Caco-2 (cell line): ENCODE data around the gene LST1. TPM values are rescaled to one million over a fixed set of nuclear protein-coding genes. Genes with fewer than 3 reads are reported as not detected.

Experiments used
- BruUV-seq: library from RNA; stranded (reverse); fragments of 400-500 nt; replicated peaks from 2 replicates; lab custom pipeline; 2021; lab: Mats Ljungman, UMichigan
- CTCF ChIA-PET: fragments of 300-600 bp; sonication (Branson Sonifier 250); formaldehyde crosslinking; loops from one replicate; lab custom pipeline; 2022; ENCODE audit warnings: antibody characterized with exemption; lab: Charles Lee
- POLR2A ChIA-PET: fragments of 300-600 bp; sonication (Branson Sonifier 250); formaldehyde crosslinking; loops from one replicate; lab custom pipeline; 2022; ENCODE audit warnings: antibody characterized with exemption; lab: Charles Lee
- DNase-seq, 2 experiments: peaks; one replicate each; pipeline versions ENCODE4 v3.0.0 to v3.0.0-alpha.2; 2020 to 2022
- H3K27me3 ChIP-seq: replicated peaks from 2 replicates; pipeline ENCODE4 v1.6.0; 2011; ENCODE audit warnings: low read length; ENCODE audit not compliant: control insufficient read depth, insufficient read depth
- H3K36me3 ChIP-seq: 2 replicates; pipeline ENCODE4 v1.5.1; 2011; ENCODE audit warnings: low read length; ENCODE audit not compliant: control insufficient read depth, insufficient read depth
- H3K4me1 ChIP-seq: fragments of 250-450 bp; sonication (Bioruptor Pico); 2 replicates; pipeline ENCODE4 v1.5.1; 2020; ENCODE audit warnings: mild to moderate bottlenecking
- H3K4me3 ChIP-seq: 2 replicates; pipeline ENCODE4 v1.5.1; 2011; ENCODE audit warnings: low read depth, mild to moderate bottlenecking, control low read depth, low read length
- H3K9me3 ChIP-seq: fragments of 250-450 bp; sonication (Bioruptor Pico); 2 replicates; pipeline ENCODE4 v1.5.1; 2020; ENCODE audit warnings: mild to moderate bottlenecking, moderate library complexity
- H3K27ac Mint-ChIP-seq: one replicate; pipeline ENCODE4 v1.8.0; 2022; ENCODE audit warnings: mixed read lengths; ENCODE audit not compliant: unreplicated experiment
- H3K27me3 Mint-ChIP-seq: one replicate; pipeline ENCODE4 v1.8.0; 2022; ENCODE audit warnings: mixed read lengths; ENCODE audit not compliant: insufficient read depth, unreplicated experiment
- H3K36me3 Mint-ChIP-seq: one replicate; pipeline ENCODE4 v1.8.0; 2022; ENCODE audit warnings: mild to moderate bottlenecking, mixed read lengths; ENCODE audit not compliant: insufficient read depth, unreplicated experiment
- H3K4me1 Mint-ChIP-seq: one replicate; pipeline ENCODE4 v1.8.0; 2022; ENCODE audit warnings: low read depth, mixed read lengths; ENCODE audit not compliant: unreplicated experiment
- H3K4me3 Mint-ChIP-seq: one replicate; pipeline ENCODE4 v1.8.0; 2022; ENCODE audit warnings: mild to moderate bottlenecking, moderate library complexity, mixed read lengths; ENCODE audit not compliant: unreplicated experiment
- H3K9me3 Mint-ChIP-seq: one replicate; pipeline ENCODE4 v1.8.0; 2022; ENCODE audit warnings: mixed read lengths; ENCODE audit not compliant: unreplicated experiment
- intact Hi-C: fragments of 100-400 bp; cut with micrococcal nuclease; formaldehyde crosslinking; loops from one replicate; pipeline ENCODE4 v1.10.0; 2022; ENCODE audit not compliant: unreplicated experiment
- total RNA-seq: library from RNA; stranded (reverse); gene quantifications from 2 replicates; pipeline ENCODE4 v1.2.3, GENCODE V29; 2022
- TF ChIP-seq, protein P1 (sequence below), 2 experiments: fragments of 200-600 bp in 1 of 2; IDR thresholded peaks; 1 replicate in 1 of 2; 2 replicates in 1 of 2; pipeline versions ENCODE4 v1.5.1 to v1.8.0; 2011 to 2022; ENCODE audit warnings: antibody characterized with exemption in 1 of 2, control low read depth in 1 of 2, inconsistent platforms in 1 of 2, low read depth in 1 of 2, low read length in 1 of 2, mild to moderate bottlenecking in 1 of 2, moderate library complexity in 1 of 2; ENCODE audit not compliant: insufficient read depth in 1 of 2, severe bottlenecking in 1 of 2, unreplicated experiment in 1 of 2

Gene LST1
- total RNA-seq, 1 experiment from 2014 or later: not detected

DNA sequence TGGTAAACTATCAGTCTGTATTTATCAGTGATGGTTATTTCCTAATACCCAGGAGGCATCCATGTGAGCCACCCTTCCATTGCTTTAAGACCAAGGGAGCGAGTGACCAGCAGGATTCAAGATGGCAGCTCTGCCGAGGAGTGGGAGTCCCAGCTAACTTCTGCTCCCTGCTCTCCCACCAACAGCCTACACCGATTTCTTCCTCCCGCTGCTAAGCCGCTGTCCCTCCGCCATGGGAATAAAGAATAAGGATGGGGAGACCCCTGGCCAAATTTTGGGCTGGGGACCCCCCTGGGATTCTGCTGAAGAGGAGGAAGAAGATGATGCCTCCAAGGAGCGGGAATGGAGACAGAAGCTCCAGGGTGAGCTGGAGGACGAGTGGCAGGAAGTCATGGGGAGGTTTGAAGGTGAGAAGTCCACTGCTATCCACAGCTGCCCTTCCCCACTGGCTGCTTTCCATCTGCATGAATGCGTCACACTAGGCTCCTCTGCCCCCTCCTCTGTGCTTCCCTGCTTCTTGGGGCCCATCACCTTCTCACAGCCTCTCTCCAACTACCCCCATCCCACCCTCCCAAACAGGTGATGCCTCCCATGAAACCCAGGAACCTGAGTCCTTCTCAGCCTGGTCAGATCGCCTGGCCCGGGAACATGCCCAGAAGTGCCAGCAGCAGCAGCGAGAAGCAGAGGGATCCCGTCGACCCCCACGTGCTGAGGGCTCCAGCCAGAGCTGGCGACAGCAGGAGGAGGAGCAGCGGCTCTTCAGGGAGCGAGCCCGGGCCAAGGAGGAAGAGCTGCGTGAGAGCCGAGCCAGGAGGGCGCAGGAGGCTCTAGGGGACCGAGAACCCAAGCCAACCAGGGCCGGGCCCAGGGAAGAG, 28.4 kb upstream of the LST1 start:
- no peaks in the 10 kb centered on the region for H3K27me3 Mint-ChIP-seq
- Histone ChIP-seq H3K36me3 (no peaks in the 10 kb centered on the region; the same call in 1 of the 2 replicates), H3K27me3 (no peaks in the 10 kb centered on the region), H3K4me1 (peaks cover 4% of the 10 kb centered on the region; the same call in 1 of the 2 replicates), H3K4me3 (no peak overlapping the region), H3K9me3 (no peaks in the 10 kb centered on the region)
- DNase-seq: no peak
- H3K27ac Mint-ChIP-seq: no peak overlapping the region
- no peaks in the 10 kb centered on the region for H3K9me3 Mint-ChIP-seq
- H3K4me3 Mint-ChIP-seq: no peak overlapping the region
- POLR2A ChIA-PET: no interaction called here
- no peaks in the 10 kb centered on the region for H3K4me1 Mint-ChIP-seq
- TF ChIP-seq, protein P1, sequence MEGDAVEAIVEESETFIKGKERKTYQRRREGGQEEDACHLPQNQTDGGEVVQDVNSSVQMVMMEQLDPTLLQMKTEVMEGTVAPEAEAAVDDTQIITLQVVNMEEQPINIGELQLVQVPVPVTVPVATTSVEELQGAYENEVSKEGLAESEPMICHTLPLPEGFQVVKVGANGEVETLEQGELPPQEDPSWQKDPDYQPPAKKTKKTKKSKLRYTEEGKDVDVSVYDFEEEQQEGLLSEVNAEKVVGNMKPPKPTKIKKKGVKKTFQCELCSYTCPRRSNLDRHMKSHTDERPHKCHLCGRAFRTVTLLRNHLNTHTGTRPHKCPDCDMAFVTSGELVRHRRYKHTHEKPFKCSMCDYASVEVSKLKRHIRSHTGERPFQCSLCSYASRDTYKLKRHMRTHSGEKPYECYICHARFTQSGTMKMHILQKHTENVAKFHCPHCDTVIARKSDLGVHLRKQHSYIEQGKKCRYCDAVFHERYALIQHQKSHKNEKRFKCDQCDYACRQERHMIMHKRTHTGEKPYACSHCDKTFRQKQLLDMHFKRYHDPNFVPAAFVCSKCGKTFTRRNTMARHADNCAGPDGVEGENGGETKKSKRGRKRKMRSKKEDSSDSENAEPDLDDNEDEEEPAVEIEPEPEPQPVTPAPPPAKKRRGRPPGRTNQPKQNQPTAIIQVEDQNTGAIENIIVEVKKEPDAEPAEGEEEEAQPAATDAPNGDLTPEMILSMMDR (IDR thresholded peaks at IDR 0.05; ENCODE audit: insufficient read depth in 1 of 2, low read depth in 1 of 2, low read length in 1 of 2, severe bottlenecking in 1 of 2, unreplicated experiment in 1 of 2): no peak
- intact Hi-C loops: no loop called here
- TSS peak; percentile 18 for BruUV-seq
- CTCF ChIA-PET: no interaction called here
- H3K36me3 Mint-ChIP-seq: peaks cover 20% of the 10 kb centered on the region

DNA sequence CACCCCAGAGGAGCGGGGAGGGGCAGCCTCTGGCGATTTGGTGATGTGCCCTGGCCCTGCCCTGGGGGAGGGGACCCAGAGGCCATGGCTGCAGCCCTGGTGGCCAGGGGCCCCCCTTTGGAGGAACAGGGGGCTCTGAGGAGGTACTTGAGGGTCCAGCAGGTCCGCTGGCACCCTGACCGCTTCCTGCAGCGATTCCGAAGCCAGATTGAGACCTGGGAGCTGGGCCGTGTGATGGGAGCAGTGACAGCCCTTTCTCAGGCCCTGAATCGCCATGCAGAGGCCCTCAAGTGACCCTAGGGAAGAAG, 27.8 kb upstream of the LST1 start:
- POLR2A ChIA-PET: no interaction called here
- H3K27me3 ChIP-seq: no peaks in the 10 kb centered on the region
- no peaks in the 10 kb centered on the region; the same call in 1 of the 2 replicates for H3K36me3 ChIP-seq
- intact Hi-C loops: no loop called here
- Mint-ChIP-seq H3K9me3 (no peaks in the 10 kb centered on the region), H3K27me3 (no peaks in the 10 kb centered on the region), H3K36me3 (peaks cover 20% of the 10 kb centered on the region), H3K4me3 (no peak overlapping the region), H3K4me1 (no peaks in the 10 kb centered on the region), H3K27ac (no peak overlapping the region)
- no peak overlapping the region for H3K4me3 ChIP-seq
- no peak for DNase-seq
- H3K9me3 ChIP-seq: no peaks in the 10 kb centered on the region
- CTCF ChIA-PET: no interaction called here
- TF ChIP-seq, protein P1 (IDR thresholded peaks at IDR 0.05; ENCODE audit: insufficient read depth in 1 of 2, low read depth in 1 of 2, low read length in 1 of 2, severe bottlenecking in 1 of 2, unreplicated experiment in 1 of 2): no peak
- H3K4me1 ChIP-seq: peaks cover 4% of the 10 kb centered on the region; the same call in 1 of the 2 replicates
- no TSS peak for BruUV-seq

DNA sequence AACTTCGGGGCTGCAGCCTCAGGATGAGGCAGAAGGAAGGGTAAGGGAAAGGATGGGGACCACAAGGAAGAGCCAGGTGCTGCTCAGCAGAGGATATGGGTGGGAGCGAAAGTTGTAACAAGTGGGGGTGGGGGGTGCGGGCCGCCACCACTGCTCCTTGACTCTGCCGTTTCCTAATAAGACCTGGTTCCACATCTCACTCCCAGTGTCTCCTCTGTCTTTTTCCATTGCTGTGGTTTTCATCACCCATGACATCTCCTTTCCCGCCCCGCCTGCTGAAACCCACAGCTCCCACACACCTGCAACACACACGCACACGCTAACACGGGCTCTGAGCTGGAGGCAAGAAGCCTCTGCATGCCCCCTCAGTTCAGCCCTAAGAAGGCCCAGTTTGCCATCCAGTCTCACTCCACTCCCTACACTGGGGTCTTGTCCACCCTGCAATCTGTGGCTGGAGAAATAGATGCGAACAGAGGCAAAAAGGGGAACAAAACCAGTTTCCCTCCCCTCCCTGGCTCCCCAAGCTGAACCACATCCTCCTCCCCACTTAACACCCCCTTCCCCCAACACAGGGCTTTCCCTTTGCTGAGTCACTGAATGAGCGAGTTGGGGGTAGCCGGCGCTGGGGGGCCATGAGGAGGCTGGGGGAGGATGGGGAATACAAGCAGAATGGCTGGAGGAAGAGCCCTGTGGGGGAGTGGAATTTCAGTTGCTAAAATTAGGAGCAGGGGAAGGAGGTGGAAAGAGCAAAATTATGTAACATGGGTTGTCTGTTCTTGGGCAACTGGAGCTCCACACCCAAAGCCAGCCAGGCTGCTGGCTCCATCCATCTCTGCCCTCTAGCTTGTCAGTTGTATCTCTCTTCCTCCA, 27.2 kb upstream of the LST1 start:
- peaks cover 20% of the 10 kb centered on the region for H3K36me3 Mint-ChIP-seq
- no peaks in the 10 kb centered on the region; the same call in 1 of the 2 replicates for H3K36me3 ChIP-seq
- no peak overlapping the region for H3K4me3 Mint-ChIP-seq
- TF ChIP-seq, protein P1 (IDR thresholded peaks at IDR 0.05; ENCODE audit: insufficient read depth in 1 of 2, low read depth in 1 of 2, low read length in 1 of 2, severe bottlenecking in 1 of 2, unreplicated experiment in 1 of 2): no peak
- ChIA-PET CTCF (no interaction called here), POLR2A (no interaction called here)
- no peaks in the 10 kb centered on the region for H3K27me3 ChIP-seq
- no peaks in the 10 kb centered on the region for H3K27me3 Mint-ChIP-seq
- DNase-seq: no peak
- H3K4me1 Mint-ChIP-seq: no peaks in the 10 kb centered on the region
- H3K27ac Mint-ChIP-seq: no peak overlapping the region
- intact Hi-C loops: no loop called here
- BruUV-seq: no TSS peak
- H3K4me3 ChIP-seq: no peak overlapping the region
- H3K9me3 Mint-ChIP-seq: no peaks in the 10 kb centered on the region
- H3K4me1 ChIP-seq: peaks cover 4% of the 10 kb centered on the region; the same call in 1 of the 2 replicates
- H3K9me3 ChIP-seq: no peaks in the 10 kb centered on the region
